MCF 10A (cell line): ENCODE measurements around the gene MNAT1. TPM values are rescaled to one million over a fixed set of nuclear protein-coding genes. Genes with fewer than 3 reads are reported as not detected.
A peak's percentile ranks its signal among the peaks of the same experiment; 100 is the strongest.
"Not testable (repeated sequence)": the region's sequence is repeated elsewhere in the genome, so short reads cannot be mapped to it uniquely, and the experiment has no call there.

ENCODE experiments used
- BruUV-seq: library from RNA; stranded (reverse); fragments of 400-500 nt; replicated peaks from 2 replicates; lab custom pipeline; 2021; lab: Mats Ljungman, UMichigan
- CTCF ChIA-PET: fragments of 300-600 bp; sonication (Branson Sonifier 250); formaldehyde crosslinking; extraction: SDS; loops from one replicate; lab custom pipeline; 2021; ENCODE audit warnings: antibody characterized with exemption, inconsistent platforms; lab: Yijun Ruan, JAX
- POLR2A ChIA-PET: fragments of 300-600, 350-650 bp; sonication (Branson Sonifier 250); formaldehyde crosslinking; extraction: SDS; loops from one replicate; lab custom pipeline; 2020; ENCODE audit warnings: antibody characterized with exemption, inconsistent platforms; lab: Yijun Ruan, JAX
- DNase-seq: peaks from one replicate; pipeline ENCODE4 v3.0.0-alpha.2; 2018; ENCODE audit not compliant: unreplicated experiment
- H3K27ac Mint-ChIP-seq: one replicate; pipeline ENCODE4 v1.8.0; 2022; ENCODE audit warnings: mild to moderate bottlenecking, low read depth, mixed read lengths; ENCODE audit not compliant: unreplicated experiment
- H3K27me3 Mint-ChIP-seq: one replicate; pipeline ENCODE4 v1.8.0; 2022; ENCODE audit warnings: mixed read lengths; ENCODE audit not compliant: insufficient read depth, unreplicated experiment
- H3K36me3 Mint-ChIP-seq: one replicate; pipeline ENCODE4 v1.8.0; 2022; ENCODE audit warnings: mild to moderate bottlenecking, moderate library complexity, mixed read lengths; ENCODE audit not compliant: insufficient read depth, unreplicated experiment
- H3K4me1 Mint-ChIP-seq: one replicate; pipeline ENCODE4 v1.8.0; 2022; ENCODE audit warnings: mixed read lengths; ENCODE audit not compliant: insufficient read depth, unreplicated experiment
- H3K4me3 Mint-ChIP-seq: one replicate; pipeline ENCODE4 v1.8.0; 2022; ENCODE audit warnings: mild to moderate bottlenecking, moderate library complexity, mixed read lengths; ENCODE audit not compliant: unreplicated experiment
- H3K9me3 Mint-ChIP-seq: one replicate; pipeline ENCODE4 v1.8.0; 2022; ENCODE audit warnings: mixed read lengths; ENCODE audit not compliant: unreplicated experiment
- CTCF ChIP-seq: fragments of 200-600 bp; IDR thresholded peaks from one replicate; pipeline ENCODE4 v1.8.0; 2022; ENCODE audit warnings: antibody characterized with exemption, mild to moderate bottlenecking; ENCODE audit not compliant: unreplicated experiment
- intact Hi-C: fragments of 100-400 bp; cut with micrococcal nuclease; formaldehyde crosslinking; loops from 2 replicates; pipeline ENCODE4 v1.14.1; 2022
- total RNA-seq: library from RNA; stranded (reverse); gene quantifications from 2 replicates; pipeline ENCODE4 v1.2.3, GENCODE V29; 2022

The MNAT1 gene
- total RNA-seq, 1 experiment from 2014 or later: 57.5 TPM

GRCh38 chr14:60773558-60773957, 39.0 kb downstream of the MNAT1 start:
- Mint-ChIP-seq H3K27ac (no peak overlapping the region), H3K9me3 (no peaks in the 10 kb centered on the region), H3K4me1 (peaks cover 7% of the 10 kb centered on the region), H3K27me3 (no peaks in the 10 kb centered on the region), H3K36me3 (no peaks in the 10 kb centered on the region), H3K4me3 (no peak overlapping the region)
- no peak for TF ChIP-seq CTCF
- BruUV-seq: no TSS peak
- no peak for DNase-seq
- ChIA-PET CTCF (interaction anchor here (0.7 to 0.9 kb wide), 2 partner anchors 9 to 27 kb away, joined by 3 to 4 read pairs; no protein-coding TSS in a partner anchor), POLR2A (interaction anchor here (0.6 kb wide), 1 partner anchor 31 kb away, joined by 3 read pairs; no protein-coding TSS in a partner anchor)
- intact Hi-C loops: no loop called here

GRCh38 chr14:60775296-60775695, 40.7 kb downstream of the MNAT1 start:
- H3K4me3 Mint-ChIP-seq: no peak overlapping the region
- no peak for TF ChIP-seq CTCF
- DNase-seq: no peak
- no peak overlapping the region for H3K27ac Mint-ChIP-seq
- CTCF ChIA-PET: interaction anchor here (1.1 to 1.2 kb wide), 2 partner anchors 10 to 55 kb away, joined by 3 read pairs; no protein-coding TSS in a partner anchor
- intact Hi-C loops: no loop called here
- POLR2A ChIA-PET: interaction anchor here (1.1 to 1.2 kb wide), 2 partner anchors 15 to 18 kb away, joined by 3 to 4 read pairs; no protein-coding TSS in a partner anchor
- H3K27me3 Mint-ChIP-seq: no peaks in the 10 kb centered on the region
- H3K9me3 Mint-ChIP-seq: no peaks in the 10 kb centered on the region
- peaks cover 7% of the 10 kb centered on the region for H3K4me1 Mint-ChIP-seq
- no TSS peak for BruUV-seq
- H3K36me3 Mint-ChIP-seq: peaks cover 5% of the 10 kb centered on the region

- POLR2A ChIA-PET: no interaction called here
- Mint-ChIP-seq H3K27ac (no peak overlapping the region), H3K9me3 (no peaks in the 10 kb centered on the region), H3K27me3 (no peaks in the 10 kb centered on the region), H3K4me3 (no peak overlapping the region), H3K4me1 (no peaks in the 10 kb centered on the region), H3K36me3 (peaks cover 5% of the 10 kb centered on the region)
- intact Hi-C loops: no loop called here
- no peak for TF ChIP-seq CTCF
- DNase-seq: peak; percentile 22
- BruUV-seq: no TSS peak
- CTCF ChIA-PET: no interaction called here
These were observed 43.5 kb downstream of the MNAT1 start for GRCh38 chr14:60777856-60778578.

- H3K27me3 Mint-ChIP-seq, BruUV-seq, H3K9me3 Mint-ChIP-seq, H3K4me3 Mint-ChIP-seq, intact Hi-C loops, DNase-seq, H3K36me3 Mint-ChIP-seq, H3K4me1 Mint-ChIP-seq, H3K27ac Mint-ChIP-seq: not testable (repeated sequence)
- POLR2A ChIA-PET: interaction anchor here (0.7 to 1.4 kb wide), 3 partner anchors 13 to 26 kb away, joined by 3 read pairs; no protein-coding TSS in a partner anchor
- CTCF ChIA-PET: interaction anchor here (0.6 kb wide), 1 partner anchor 130 kb away, joined by 4 read pairs; no protein-coding TSS in a partner anchor
These were observed 45.4 kb downstream of the MNAT1 start for GRCh38 chr14:60779745-60780514.

- BruUV-seq, H3K9me3 Mint-ChIP-seq, intact Hi-C loops, H3K27me3 Mint-ChIP-seq, CTCF ChIA-PET, H3K27ac Mint-ChIP-seq, H3K4me1 Mint-ChIP-seq, H3K36me3 Mint-ChIP-seq, DNase-seq, H3K4me3 Mint-ChIP-seq: not testable (repeated sequence)
- POLR2A ChIA-PET: interaction anchor here (0.6 to 1.4 kb wide), 3 partner anchors 16 to 56 kb away, joined by 3 to 7 read pairs (median 3); partner anchors contain the start of gene SIX4
These were observed 46.0 kb downstream of the MNAT1 start for GRCh38 chr14:60780558-60780957.
